Sigmoid colon (tissue), 4 donors: Measurements from ENCODE around the gene PVALEF.

Experiments
- EP300 ChIP-seq, 4 donors: sonication (generic); formaldehyde crosslinking; IDR thresholded peaks; one replicate each; pipeline ENCODE4 v1.6.1; 2017; ENCODE audit warnings: antibody characterized with exemption in 4 of 4
- POLR2A ChIP-seq, 2 donors: fragments of 450-650 bp; IDR thresholded peaks; one replicate each; pipeline ENCODE4 v1.6.1; 2016; ENCODE audit warnings: antibody characterized with exemption in 2 of 2, mild to moderate bottlenecking in 2 of 2, moderate library complexity in 2 of 2
- POLR2AphosphoS5 ChIP-seq, 4 donors: sonication (generic); formaldehyde crosslinking; IDR thresholded peaks; one replicate each; pipeline ENCODE4 v1.6.1; 2017; ENCODE audit warnings: antibody characterized with exemption in 4 of 4
- TF ChIP-seq, protein P1 (sequence below), 4 experiments: fragments of 450-650 bp in 3 of 4; fragments of 200-600 bp in 1 of 4; IDR thresholded peaks; one replicate each; pipeline ENCODE4 v1.5.1; 2016 to 2019; ENCODE audit warnings: antibody characterized with exemption in 4 of 4, mild to moderate bottlenecking in 3 of 4, moderate library complexity in 2 of 4

DNA sequence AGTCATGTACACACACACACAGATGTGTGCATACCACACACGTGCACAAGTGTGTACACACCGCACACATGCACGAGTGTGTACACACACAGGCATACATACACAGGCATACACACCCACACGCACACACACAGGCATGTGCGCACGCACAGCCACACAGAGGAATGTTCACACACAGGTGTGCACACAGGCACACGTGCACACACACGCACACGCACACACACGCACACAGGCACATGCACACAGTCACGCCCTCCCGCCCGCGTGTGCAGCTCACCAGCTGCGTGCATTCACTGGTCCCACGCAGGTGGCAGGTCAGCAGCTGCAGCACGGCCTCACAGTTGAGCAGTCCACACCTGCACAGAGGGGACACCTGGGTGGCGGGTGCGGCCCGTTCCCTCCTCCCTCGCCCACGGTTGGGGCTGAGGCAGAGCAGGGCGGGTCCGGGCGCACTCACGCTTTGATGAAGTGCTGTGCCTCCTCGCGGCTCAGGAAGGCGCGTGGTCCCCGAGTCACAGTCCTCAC lies 65.9 kb downstream of the PVALEF start:
- TF ChIP-seq POLR2A (IDR thresholded peaks at IDR 0.05): no peak
- TF ChIP-seq, protein P1, sequence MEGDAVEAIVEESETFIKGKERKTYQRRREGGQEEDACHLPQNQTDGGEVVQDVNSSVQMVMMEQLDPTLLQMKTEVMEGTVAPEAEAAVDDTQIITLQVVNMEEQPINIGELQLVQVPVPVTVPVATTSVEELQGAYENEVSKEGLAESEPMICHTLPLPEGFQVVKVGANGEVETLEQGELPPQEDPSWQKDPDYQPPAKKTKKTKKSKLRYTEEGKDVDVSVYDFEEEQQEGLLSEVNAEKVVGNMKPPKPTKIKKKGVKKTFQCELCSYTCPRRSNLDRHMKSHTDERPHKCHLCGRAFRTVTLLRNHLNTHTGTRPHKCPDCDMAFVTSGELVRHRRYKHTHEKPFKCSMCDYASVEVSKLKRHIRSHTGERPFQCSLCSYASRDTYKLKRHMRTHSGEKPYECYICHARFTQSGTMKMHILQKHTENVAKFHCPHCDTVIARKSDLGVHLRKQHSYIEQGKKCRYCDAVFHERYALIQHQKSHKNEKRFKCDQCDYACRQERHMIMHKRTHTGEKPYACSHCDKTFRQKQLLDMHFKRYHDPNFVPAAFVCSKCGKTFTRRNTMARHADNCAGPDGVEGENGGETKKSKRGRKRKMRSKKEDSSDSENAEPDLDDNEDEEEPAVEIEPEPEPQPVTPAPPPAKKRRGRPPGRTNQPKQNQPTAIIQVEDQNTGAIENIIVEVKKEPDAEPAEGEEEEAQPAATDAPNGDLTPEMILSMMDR (IDR thresholded peaks at IDR 0.05): no peak
- TF ChIP-seq EP300 (IDR thresholded peaks at IDR 0.05): no peak
- no peak for TF ChIP-seq POLR2AphosphoS5 (IDR thresholded peaks at IDR 0.05)
